Ovary (tissue), 3 donors: ENCODE measurements around the gene COPZ2.

Source experiments
- CTCF ChIP-seq, 3 donors: fragments of 450-650 bp in 2 of 3; fragments of 200-600 bp in 1 of 3; IDR thresholded peaks; one replicate each; pipeline versions ENCODE4 v1.5.1 to v1.8.0; 2016 to 2022; ENCODE audit warnings: antibody characterized with exemption in 3 of 3, mild to moderate bottlenecking in 1 of 3
- EP300 ChIP-seq: sonication (generic); formaldehyde crosslinking; IDR thresholded peaks from one replicate; pipeline ENCODE4 v1.6.1; 2017; ENCODE audit warnings: antibody characterized with exemption
- donor health status: DM: no; HTN: no; CAD: no.

DNA sequence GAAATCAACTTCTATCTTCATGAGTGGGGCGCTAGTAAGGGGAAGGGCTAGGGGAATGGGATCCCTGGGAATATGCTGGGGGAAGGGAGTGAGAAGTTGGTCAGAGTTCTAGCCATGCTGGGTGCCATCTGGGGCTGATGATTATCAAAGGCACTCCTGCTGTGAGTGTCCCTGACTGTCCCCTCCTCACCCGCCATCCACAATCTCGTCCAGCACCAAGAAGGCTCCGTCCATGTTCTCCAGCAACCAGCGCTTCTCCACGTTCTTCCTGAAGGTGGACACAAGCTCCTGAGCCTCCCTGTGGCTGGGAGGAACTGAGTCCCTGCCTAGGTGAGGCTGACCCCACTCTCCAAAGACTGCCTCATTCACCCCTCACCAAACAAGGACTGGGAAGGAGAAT lies 5.6 kb downstream of the COPZ2 start:
- no peak for TF ChIP-seq CTCF (IDR thresholded peaks at IDR 0.05)
- TF ChIP-seq EP300: no peak
